IgD-negative memory B cell (primary cell): ENCODE data around the gene ADGRA1. TPM values are rescaled to one million over a fixed set of nuclear protein-coding genes. Genes with fewer than 3 reads are reported as not detected.

Experiments
- H3K27ac Mint-ChIP-seq, 3 donors: one replicate each; pipeline ENCODE4 v1.8.0; 2020 to 2022; ENCODE audit warnings: mild to moderate bottlenecking in 3 of 3, mixed read lengths in 3 of 3, moderate library complexity in 1 of 3
- H3K27me3 Mint-ChIP-seq: one replicate; pipeline ENCODE4 v1.8.0; 2021; ENCODE audit warnings: mixed read lengths
- H3K36me3 Mint-ChIP-seq: one replicate; pipeline ENCODE4 v1.8.0; 2020; ENCODE audit warnings: mild to moderate bottlenecking, mixed read lengths
- H3K4me1 Mint-ChIP-seq, 3 donors: one replicate each; pipeline ENCODE4 v1.8.0; 2020 to 2022; ENCODE audit warnings: mixed read lengths in 3 of 3, mild to moderate bottlenecking in 1 of 3
- H3K4me3 Mint-ChIP-seq, 4 donors: one replicate each; pipeline ENCODE4 v1.8.0; 2020 to 2022; ENCODE audit warnings: mild to moderate bottlenecking in 4 of 4, mixed read lengths in 4 of 4, moderate library complexity in 3 of 4
- H3K9me3 Mint-ChIP-seq, 3 donors: one replicate each; pipeline ENCODE4 v1.8.0; 2020 to 2021; ENCODE audit warnings: mixed read lengths in 3 of 3, mild to moderate bottlenecking in 1 of 3
- polyA plus RNA-seq: library from polyadenylated mRNA; unstranded; fragments of 300-500 nt; fragmentation: Illumina TruSeq; gene quantifications from one replicate; pipeline ENCODE4 v1.2.3, GENCODE V29; 2021

Gene ADGRA1
- polyA plus RNA-seq, 1 donor from 2014 or later = not detected

DNA sequence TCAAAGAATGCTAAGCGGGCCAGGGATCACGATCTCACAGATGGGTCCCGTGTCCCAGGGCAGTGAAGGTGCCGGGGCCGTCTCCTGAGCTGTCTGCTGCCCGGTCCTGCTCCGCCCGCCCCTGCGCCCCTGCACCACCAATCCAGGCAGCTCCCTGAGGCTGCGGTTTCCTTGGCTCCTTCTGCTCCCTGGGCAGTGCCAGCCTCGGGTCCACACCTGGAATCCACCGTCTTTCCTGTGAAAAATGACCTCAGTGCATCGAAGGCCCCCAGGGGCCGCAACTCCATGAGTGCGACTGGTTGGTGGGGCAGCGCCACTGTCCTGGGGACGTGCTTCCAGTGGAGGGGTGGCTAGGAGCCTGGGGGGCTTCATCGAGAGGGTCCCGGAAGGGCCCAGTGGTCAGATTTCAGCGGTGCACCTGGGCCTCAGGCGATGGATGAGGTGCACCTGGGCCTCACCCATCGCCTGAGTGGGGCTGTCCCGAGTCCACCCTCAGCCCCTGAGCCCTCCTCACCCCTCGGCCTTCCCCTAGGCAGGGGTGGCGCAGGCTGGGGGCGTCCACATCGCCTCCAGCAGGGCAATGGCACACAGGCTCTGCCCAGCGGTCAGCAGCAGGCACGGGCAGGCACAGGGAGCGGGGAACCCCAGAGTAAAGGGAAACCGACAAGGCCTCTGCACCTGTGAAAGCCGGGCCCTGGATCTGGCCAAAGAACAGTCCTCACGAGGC lies 27.2 kb downstream of the ADGRA1 start:
- H3K27me3 Mint-ChIP-seq = no peaks in the 10 kb centered on the region
- H3K4me1 Mint-ChIP-seq = no peaks in the 10 kb centered on the region
- no peak overlapping the region for H3K27ac Mint-ChIP-seq
- no peaks in the 10 kb centered on the region for H3K36me3 Mint-ChIP-seq
- peaks cover 2 to 15% (median 3%) of the 10 kb centered on the region in 3 donors for H3K9me3 Mint-ChIP-seq
- no peak overlapping the region for H3K4me3 Mint-ChIP-seq

DNA sequence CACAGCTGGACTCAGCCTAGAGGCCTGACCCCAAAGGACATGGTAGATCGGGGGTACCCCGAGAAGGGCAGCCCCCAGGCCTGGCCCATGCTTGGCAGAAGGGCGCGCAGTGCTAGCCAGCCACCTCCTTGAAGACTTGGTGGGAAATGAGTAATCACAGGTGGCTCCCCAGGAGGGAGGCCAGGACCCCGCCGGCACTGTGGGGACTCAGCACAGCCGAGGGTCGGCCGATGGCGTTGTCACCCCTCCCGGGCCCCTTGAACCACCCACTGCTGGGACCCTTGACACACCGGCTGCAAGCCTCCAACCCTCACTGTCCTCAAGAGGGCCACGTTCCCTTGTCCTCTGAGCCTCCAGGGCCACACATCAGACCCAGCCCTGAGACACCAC lies 27.7 kb downstream of the ADGRA1 start:
- H3K36me3 Mint-ChIP-seq = no peaks in the 10 kb centered on the region
- no peaks in the 10 kb centered on the region for H3K27me3 Mint-ChIP-seq
- no peak overlapping the region for H3K4me3 Mint-ChIP-seq
- H3K27ac Mint-ChIP-seq = no peak overlapping the region
- H3K4me1 Mint-ChIP-seq = no peaks in the 10 kb centered on the region
- H3K9me3 Mint-ChIP-seq = peaks cover 2 to 17% (median 5%) of the 10 kb centered on the region in 3 donors

DNA sequence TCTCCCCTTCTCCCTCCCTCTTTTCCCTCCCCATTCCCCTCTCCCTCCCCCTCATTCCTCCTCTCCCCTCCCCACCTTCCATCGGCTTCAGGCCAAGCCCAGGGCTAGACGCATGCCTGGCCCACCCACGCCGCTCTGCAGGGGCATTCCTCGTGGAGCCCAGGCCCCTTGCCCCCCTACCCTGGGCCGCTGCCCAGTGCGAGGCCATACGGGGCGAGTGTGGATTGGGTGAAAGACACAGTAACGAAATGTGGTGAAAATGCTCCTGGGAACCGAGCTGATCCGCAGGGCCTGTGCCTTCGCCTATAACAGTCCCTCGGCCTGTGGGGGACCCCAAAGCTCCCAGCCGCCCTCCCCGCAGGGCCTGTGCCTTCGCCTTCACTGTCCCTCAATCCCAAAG lies 28.3 kb downstream of the ADGRA1 start:
- Mint-ChIP-seq H3K4me3 (no peak overlapping the region), H3K9me3 (peaks cover 2 to 19% (median 5%) of the 10 kb centered on the region in 3 donors), H3K36me3 (no peaks in the 10 kb centered on the region), H3K27me3 (no peaks in the 10 kb centered on the region), H3K27ac (no peak overlapping the region), H3K4me1 (no peaks in the 10 kb centered on the region)

- H3K27me3 Mint-ChIP-seq = no peaks in the 10 kb centered on the region
- no peak overlapping the region for H3K27ac Mint-ChIP-seq
- H3K4me1 Mint-ChIP-seq = no peaks in the 10 kb centered on the region
- no peak overlapping the region for H3K4me3 Mint-ChIP-seq
- no peaks in the 10 kb centered on the region for H3K36me3 Mint-ChIP-seq
- H3K9me3 Mint-ChIP-seq = peaks cover 2 to 19% (median 5%) of the 10 kb centered on the region in 3 donors
Measured at GRCh38 chr10:133116455-133116854, 28.7 kb downstream of the ADGRA1 start.

DNA sequence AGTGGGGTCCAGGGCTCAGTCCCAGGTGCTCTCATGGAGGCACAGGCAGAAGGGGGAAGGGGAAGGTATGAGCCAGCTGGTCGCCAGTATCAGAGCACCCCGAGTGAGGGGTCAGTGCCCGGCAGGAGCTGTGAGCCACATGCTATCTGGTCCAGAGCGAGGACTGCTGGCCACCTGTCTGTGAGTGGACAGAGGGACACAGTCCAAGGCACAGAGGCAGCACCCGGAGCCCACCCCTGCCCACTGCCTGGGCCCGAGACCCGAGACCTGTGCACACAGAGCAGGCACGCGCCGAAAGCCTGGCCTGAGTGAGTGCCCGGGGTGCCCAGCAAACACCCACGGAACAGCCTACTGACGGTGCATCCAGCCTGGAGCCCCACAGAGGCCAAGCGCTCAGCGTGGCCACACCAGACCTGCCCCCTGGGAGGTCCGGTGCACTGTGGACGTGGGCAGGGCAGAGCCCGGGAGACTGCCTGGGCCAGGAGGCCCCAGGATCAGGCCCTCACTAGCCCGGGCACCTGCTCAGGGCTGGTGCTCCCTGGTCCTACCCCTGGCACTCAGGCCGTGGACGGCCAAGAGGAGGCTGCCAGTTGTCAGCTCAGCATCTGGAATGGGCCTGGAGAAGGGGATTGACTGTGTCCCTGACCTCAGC lies 29.4 kb downstream of the ADGRA1 start:
- H3K9me3 Mint-ChIP-seq = peaks cover 2 to 19% (median 5%) of the 10 kb centered on the region in 3 donors
- H3K4me3 Mint-ChIP-seq = no peak overlapping the region
- H3K4me1 Mint-ChIP-seq = no peaks in the 10 kb centered on the region
- H3K27ac Mint-ChIP-seq = no peak overlapping the region
- no peaks in the 10 kb centered on the region for H3K27me3 Mint-ChIP-seq
- H3K36me3 Mint-ChIP-seq = no peaks in the 10 kb centered on the region

DNA sequence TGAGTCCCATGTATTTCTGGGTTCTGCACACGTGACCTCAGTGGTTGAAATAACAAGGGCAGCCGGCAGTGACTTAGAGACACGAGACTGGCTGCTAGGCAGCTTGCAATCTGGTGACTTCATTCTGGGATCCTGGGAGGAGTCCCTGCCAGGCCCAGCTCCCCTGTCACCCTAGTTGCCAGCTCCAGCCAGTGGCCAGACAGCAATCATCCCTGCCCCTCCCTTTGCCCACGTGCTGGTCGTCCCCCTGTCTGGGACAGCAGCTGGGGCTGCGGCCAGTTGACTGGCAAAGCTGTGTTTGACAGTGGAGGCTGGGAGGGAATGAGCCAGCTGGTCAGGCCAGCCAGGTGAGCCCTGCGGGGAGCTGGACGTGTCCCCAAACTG lies 30.0 kb downstream of the ADGRA1 start:
- Mint-ChIP-seq H3K4me1 (no peaks in the 10 kb centered on the region), H3K4me3 (no peak overlapping the region), H3K27ac (no peak overlapping the region), H3K36me3 (no peaks in the 10 kb centered on the region), H3K9me3 (peaks cover 2 to 19% (median 5%) of the 10 kb centered on the region in 3 donors), H3K27me3 (no peaks in the 10 kb centered on the region)

GRCh38 chr10:133121479-133121878 lies 33.8 kb downstream of the ADGRA1 start:
- H3K4me3 Mint-ChIP-seq = no peak overlapping the region
- H3K27me3 Mint-ChIP-seq = peaks cover 10% of the 10 kb centered on the region
- H3K27ac Mint-ChIP-seq = no peak overlapping the region
- no peaks in the 10 kb centered on the region for H3K36me3 Mint-ChIP-seq
- H3K4me1 Mint-ChIP-seq = peaks cover 0 to 2% (median 0%) of the 10 kb centered on the region in 3 donors
- peaks cover 4 to 19% (median 5%) of the 10 kb centered on the region in 3 donors for H3K9me3 Mint-ChIP-seq

- H3K9me3 Mint-ChIP-seq = peaks cover 4 to 19% (median 5%) of the 10 kb centered on the region in 3 donors
- H3K4me1 Mint-ChIP-seq = peaks cover 0 to 2% (median 0%) of the 10 kb centered on the region in 3 donors
- H3K27ac Mint-ChIP-seq = no peak overlapping the region
- H3K27me3 Mint-ChIP-seq = peaks cover 10% of the 10 kb centered on the region
- H3K36me3 Mint-ChIP-seq = no peaks in the 10 kb centered on the region
- H3K4me3 Mint-ChIP-seq = no peak overlapping the region
Measured at GRCh38 chr10:133122171-133122935, 34.6 kb downstream of the ADGRA1 start.

GRCh38 chr10:133123050-133123745 lies 35.5 kb downstream of the ADGRA1 start:
- Mint-ChIP-seq H3K36me3 (no peaks in the 10 kb centered on the region), H3K4me1 (peaks cover 0 to 2% (median 0%) of the 10 kb centered on the region in 3 donors), H3K27me3 (peaks cover 10% of the 10 kb centered on the region), H3K27ac (no peak overlapping the region), H3K9me3 (peaks cover 2 to 17% (median 5%) of the 10 kb centered on the region in 3 donors), H3K4me3 (no peak overlapping the region)

DNA sequence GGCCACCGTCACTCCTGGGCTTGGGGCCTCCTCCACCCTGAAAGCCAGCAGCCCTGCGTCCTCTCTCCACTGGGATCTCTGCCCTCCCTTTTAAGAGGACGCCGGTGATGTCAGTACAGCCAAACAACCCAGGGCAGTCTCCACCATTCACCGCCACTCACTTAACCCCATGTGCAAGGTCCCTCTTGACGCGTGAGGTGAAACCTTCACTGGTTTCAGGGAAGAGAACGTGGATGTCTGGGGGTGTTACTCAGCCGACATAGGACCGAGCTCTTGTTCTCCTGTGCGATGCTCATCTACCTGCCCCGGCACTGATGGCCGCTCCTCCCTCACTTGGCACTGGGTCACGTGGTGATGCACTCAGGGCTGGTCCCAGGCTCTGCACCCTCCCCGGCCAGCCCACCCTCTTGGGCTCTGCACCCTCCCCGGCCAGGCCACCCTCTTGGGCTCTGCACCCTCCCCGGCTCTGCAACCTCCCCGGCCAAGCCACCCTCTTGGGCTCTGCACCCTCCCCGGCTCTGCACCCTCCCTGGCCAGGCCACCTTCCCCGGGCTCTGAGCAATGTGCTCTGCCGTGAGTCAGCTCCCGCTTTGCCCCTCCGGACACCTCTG lies 36.1 kb downstream of the ADGRA1 start:
- no peaks in the 10 kb centered on the region for H3K36me3 Mint-ChIP-seq
- peak overlapping the region in 1 of 3 donors; percentile 16 for H3K27ac Mint-ChIP-seq
- H3K27me3 Mint-ChIP-seq = peaks cover 10% of the 10 kb centered on the region
- peaks cover 0 to 2% (median 0%) of the 10 kb centered on the region in 3 donors for H3K4me1 Mint-ChIP-seq
- H3K4me3 Mint-ChIP-seq = no peak overlapping the region
- peaks cover 2 to 11% (median 4%) of the 10 kb centered on the region in 3 donors for H3K9me3 Mint-ChIP-seq

GRCh38 chr10:133124357-133125211 lies 36.9 kb downstream of the ADGRA1 start:
- Mint-ChIP-seq H3K27me3 (peaks cover 10% of the 10 kb centered on the region), H3K4me3 (no peak overlapping the region), H3K36me3 (no peaks in the 10 kb centered on the region), H3K4me1 (peaks cover 0 to 2% (median 0%) of the 10 kb centered on the region in 3 donors), H3K9me3 (peaks cover 2 to 4% (median 3%) of the 10 kb centered on the region in 3 donors), H3K27ac (no peak overlapping the region)

GRCh38 chr10:133125901-133126300 lies 38.2 kb downstream of the ADGRA1 start:
- Mint-ChIP-seq H3K27me3 (peaks cover 10% of the 10 kb centered on the region), H3K27ac (no peak overlapping the region), H3K9me3 (peaks cover 0 to 2% (median 0%) of the 10 kb centered on the region in 3 donors), H3K4me1 (peaks cover 0 to 2% (median 0%) of the 10 kb centered on the region in 3 donors), H3K36me3 (no peaks in the 10 kb centered on the region), H3K4me3 (no peak overlapping the region)

GRCh38 chr10:133126431-133127290 lies 38.9 kb downstream of the ADGRA1 start:
- H3K4me1 Mint-ChIP-seq = peaks cover 0 to 6% (median 4%) of the 10 kb centered on the region in 3 donors
- peaks cover 0 to 2% (median 0%) of the 10 kb centered on the region in 3 donors for H3K9me3 Mint-ChIP-seq
- no peaks in the 10 kb centered on the region for H3K36me3 Mint-ChIP-seq
- peaks cover 10% of the 10 kb centered on the region for H3K27me3 Mint-ChIP-seq
- H3K27ac Mint-ChIP-seq = no peak overlapping the region
- H3K4me3 Mint-ChIP-seq = no peak overlapping the region
